Measurements from ENCODE around the gene SPNS1. TPM values are rescaled to one million over a fixed set of nuclear protein-coding genes. Genes with fewer than 3 reads are reported as not detected.
A peak's percentile ranks its signal among the peaks of the same experiment; 100 is the strongest.

Gene SPNS1
- total and polyA plus RNA-seq, 4 donors, result 11.5 to 20.5 (median 15.7) TPM

GRCh38 chr16:29009050-29009837 is 34.7 kb downstream of the SPNS1 start:
- H3K9ac ChIP-seq (ENCODE audit: low read depth in 1 of 2, low read length in 2 of 2), result no peak overlapping the region
- no peak overlapping the region for H3K27ac ChIP-seq (ENCODE audit: low read depth in 1 of 2, low read length in 2 of 2)
- peaks cover 0 to 5% (median 3%) of the 10 kb centered on the region in 4 donors for H3K4me1 ChIP-seq (ENCODE audit: control insufficient read depth in 4 of 4, insufficient read depth in 4 of 4, low read length in 3 of 4)
- peak; percentile 76 for DNase-seq (ENCODE audit: low spot score)
- no peak for TF ChIP-seq MAX (IDR thresholded peaks at IDR 0.05)
- TF ChIP-seq HNF4A (conservative IDR thresholded peaks at IDR 0.05), result no peak
- 70% methylated on average over 14 of the region's 14 CpGs for WGBS
- H3K27me3 ChIP-seq (ENCODE audit: control insufficient read depth in 4 of 4, insufficient read depth in 4 of 4, low read length in 3 of 4), result no peaks in the 10 kb centered on the region
- H3K36me3 ChIP-seq (ENCODE audit: control insufficient read depth in 4 of 4, insufficient read depth in 3 of 4, low read depth in 1 of 4, low read length in 3 of 4), result no peaks in the 10 kb centered on the region
- no peaks in the 10 kb centered on the region for H3K9me3 ChIP-seq (ENCODE audit: control insufficient read depth in 4 of 4, low read length in 3 of 4)
- H3K4me3 ChIP-seq (ENCODE audit: low read depth in 1 of 3, low read length in 3 of 3), result no peak overlapping the region

GRCh38 chr16:29009838-29010166 is 35.2 kb downstream of the SPNS1 start:
- no peaks in the 10 kb centered on the region for H3K9me3 ChIP-seq (ENCODE audit: control insufficient read depth in 4 of 4, low read length in 3 of 4)
- TF ChIP-seq ZBTB33 (IDR thresholded peaks at IDR 0.05) (no peak), HNF4G (IDR thresholded peaks at IDR 0.05) (no peak), GABPA (IDR thresholded peaks at IDR 0.05 in 1 of 2, conservative IDR thresholded peaks at IDR 0.05 in 1 of 2) (no peak), REST (IDR thresholded peaks at IDR 0.05) (no peak), EGR1 (IDR thresholded peaks at IDR 0.05; ENCODE audit: low read depth in 2 of 2) (no peak), MAX (IDR thresholded peaks at IDR 0.05) (no peak), ATF3 (IDR thresholded peaks at IDR 0.05) (no peak), HNF4A (conservative IDR thresholded peaks at IDR 0.05) (no peak), CTCF (IDR thresholded peaks at IDR 0.05; ENCODE audit: low read depth, low read length, missing input control) (no peak), NR2F2 (IDR thresholded peaks at IDR 0.05) (no peak), FOXA2 (IDR thresholded peaks at IDR 0.05) (no peak), RXRA (IDR thresholded peaks at IDR 0.05) (no peak), JUND (IDR thresholded peaks at IDR 0.05) (no peak), TAF1 (conservative IDR thresholded peaks at IDR 0.05) (no peak), SP1 (IDR thresholded peaks at IDR 0.05) (no peak)
- no peak overlapping the region for H3K4me3 ChIP-seq (ENCODE audit: low read depth in 1 of 3, low read length in 3 of 3)
- no peaks in the 10 kb centered on the region for H3K27me3 ChIP-seq (ENCODE audit: control insufficient read depth in 4 of 4, insufficient read depth in 4 of 4, low read length in 3 of 4)
- no peak overlapping the region for H3K9ac ChIP-seq (ENCODE audit: low read depth in 1 of 2, low read length in 2 of 2)
- H3K4me1 ChIP-seq (ENCODE audit: control insufficient read depth in 4 of 4, insufficient read depth in 4 of 4, low read length in 3 of 4), result peaks cover 0 to 10% (median 7%) of the 10 kb centered on the region in 4 donors
- DNase-seq (ENCODE audit: low spot score), result no peak
- no peak overlapping the region for H3K27ac ChIP-seq (ENCODE audit: low read depth in 1 of 2, low read length in 2 of 2)
- 97% methylated on average over 2 of the region's 2 CpGs for WGBS
- H3K36me3 ChIP-seq (ENCODE audit: control insufficient read depth in 4 of 4, insufficient read depth in 3 of 4, low read depth in 1 of 4, low read length in 3 of 4), result no peaks in the 10 kb centered on the region

All from liver (tissue), 9 donors.